Activated T-helper 2 cell treated with anti-CD3 and anti-CD28 coated beads, Interferon-gamma antibody, Interleukin-2, Interleukin-4, amounts not matched to agents 10 μg/mL and 5 μg/mL and 100 μg/mL, durations not matched to agents 14 hours and 24 hours and 36 hours (primary cell): Measurements from ENCODE around the gene EFEMP2. TPM values are rescaled to one million over a fixed set of nuclear protein-coding genes. Genes with fewer than 3 reads are reported as not detected.

ENCODE experiments used
- DNase-seq: peaks from one replicate; pipeline ENCODE4 v3.0.0; 2021; ENCODE audit warnings: low spot score
- H3K27ac Mint-ChIP-seq: one replicate; pipeline ENCODE4 v1.8.0; 2021; ENCODE audit warnings: mixed read lengths
- H3K27me3 Mint-ChIP-seq: one replicate; pipeline ENCODE4 v1.8.0; 2021; ENCODE audit warnings: low read depth, mixed read lengths
- H3K36me3 Mint-ChIP-seq: one replicate; pipeline ENCODE4 v1.8.0; 2021; ENCODE audit warnings: low read depth, mixed read lengths
- H3K4me1 Mint-ChIP-seq: one replicate; pipeline ENCODE4 v1.8.0; 2021; ENCODE audit warnings: low read depth, mixed read lengths
- H3K4me3 Mint-ChIP-seq: one replicate; pipeline ENCODE4 v1.8.0; 2021; ENCODE audit warnings: low read depth, mild to moderate bottlenecking, moderate library complexity, mixed read lengths
- H3K9me3 Mint-ChIP-seq: one replicate; pipeline ENCODE4 v1.8.0; 2021; ENCODE audit warnings: mixed read lengths
- intact Hi-C: fragments of 100-400 bp; cut with micrococcal nuclease; formaldehyde crosslinking; loops from one replicate; pipeline ENCODE4 v1.15.1; 2023
- total RNA-seq: library from RNA; stranded (reverse); gene quantifications from 2 replicates; pipeline ENCODE4 v1.2.3, GENCODE V29; 2022

Gene EFEMP2
- total RNA-seq: 8.8 and 9.2 TPM in 2 replicates

GRCh38 chr11:65872586-65873317, at the start of gene EFEMP2:
Gene EFEMP2, minus strand, starts transcription at chr11:65872800. Its CDS starts 446 bp downstream, at chr11:65872354.
- DNase-seq: no peak
- no peaks in the 10 kb centered on the region for H3K9me3 Mint-ChIP-seq
- intact Hi-C loops: loop anchor here (1.0 kb wide), 1 partner anchor 13 kb away; no protein-coding TSS in a partner anchor
- H3K36me3 Mint-ChIP-seq: peaks cover 7% of the 10 kb centered on the region
- H3K4me3 Mint-ChIP-seq: peak within 1 kb of the TSS; percentile 91
- no peaks in the 10 kb centered on the region for H3K27me3 Mint-ChIP-seq
- H3K27ac Mint-ChIP-seq: peak within 1 kb of the TSS; percentile 79
- H3K4me1 Mint-ChIP-seq: peaks cover 13% of the 10 kb centered on the region

GRCh38 chr11:65921876-65922275, 49.3 kb upstream of the EFEMP2 start:
- Mint-ChIP-seq H3K9me3 (no peaks in the 10 kb centered on the region), H3K36me3 (peaks cover 34% of the 10 kb centered on the region), H3K27ac (no peak overlapping the region), H3K4me3 (no peak overlapping the region), H3K4me1 (peaks cover 11% of the 10 kb centered on the region), H3K27me3 (no peaks in the 10 kb centered on the region)
- intact Hi-C loops: no loop called here
- DNase-seq: no peak

- intact Hi-C loops: no loop called here
- H3K36me3 Mint-ChIP-seq: peaks cover 40% of the 10 kb centered on the region
These were observed 48.5 kb upstream of the EFEMP2 start for GRCh38 chr11:65921033-65921555.

GRCh38 chr11:65920372-65920802, 47.8 kb upstream of the EFEMP2 start:
- H3K27me3 Mint-ChIP-seq: no peaks in the 10 kb centered on the region
- DNase-seq: no peak
- H3K36me3 Mint-ChIP-seq: peaks cover 40% of the 10 kb centered on the region
- intact Hi-C loops: no loop called here
- peak overlapping the region; percentile 88 for H3K4me3 Mint-ChIP-seq
- no peaks in the 10 kb centered on the region for H3K9me3 Mint-ChIP-seq
- H3K4me1 Mint-ChIP-seq: peaks cover 15% of the 10 kb centered on the region
- H3K27ac Mint-ChIP-seq: peak overlapping the region; percentile 85

More at GRCh38 chr11:65921033-65921555, 48.5 kb upstream of the EFEMP2 start:
- Mint-ChIP-seq H3K27me3 (no peaks in the 10 kb centered on the region), H3K4me3 (peak overlapping the region; percentile 88), H3K27ac (no peak overlapping the region), H3K9me3 (no peaks in the 10 kb centered on the region), H3K4me1 (peaks cover 13% of the 10 kb centered on the region)
- DNase-seq: no peak

GRCh38 chr11:65919573-65920371, 47.2 kb upstream of the EFEMP2 start:
- no peaks in the 10 kb centered on the region for H3K9me3 Mint-ChIP-seq
- H3K4me3 Mint-ChIP-seq: peak overlapping the region; percentile 88
- DNase-seq: no peak
- H3K36me3 Mint-ChIP-seq: peaks cover 40% of the 10 kb centered on the region
- peak overlapping the region; percentile 85 for H3K27ac Mint-ChIP-seq
- H3K27me3 Mint-ChIP-seq: no peaks in the 10 kb centered on the region
- intact Hi-C loops: loop anchor here (1.0 to 2.0 kb wide), 4 partner anchors 9 to 60 kb away; partner anchors contain the start of genes FOSL1 and SART1
- peaks cover 19% of the 10 kb centered on the region for H3K4me1 Mint-ChIP-seq

GRCh38 chr11:65919141-65919572, 46.6 kb upstream of the EFEMP2 start, which contains the start of gene DRAP1:
Gene DRAP1, plus strand, starts transcription at chr11:65919426. Its CDS starts 76 bp downstream, at chr11:65919502.
- H3K9me3 Mint-ChIP-seq: no peaks in the 10 kb centered on the region
- peak; percentile 97 for DNase-seq
- no peaks in the 10 kb centered on the region for H3K27me3 Mint-ChIP-seq
- intact Hi-C loops: loop anchor here (1.0 to 2.0 kb wide), 4 partner anchors 9 to 60 kb away; partner anchors contain the start of genes FOSL1 and SART1
- H3K36me3 Mint-ChIP-seq: peaks cover 40% of the 10 kb centered on the region
- H3K4me1 Mint-ChIP-seq: peaks cover 19% of the 10 kb centered on the region
- H3K27ac Mint-ChIP-seq: peak within 1 kb of the TSS; percentile 85
- H3K4me3 Mint-ChIP-seq: peak within 1 kb of the TSS; percentile 88

- DNase-seq: no peak
- H3K27me3 Mint-ChIP-seq: no peaks in the 10 kb centered on the region
- H3K4me3 Mint-ChIP-seq: peak within 1 kb of the TSS; percentile 88
- H3K36me3 Mint-ChIP-seq: peaks cover 39% of the 10 kb centered on the region
- no peaks in the 10 kb centered on the region for H3K9me3 Mint-ChIP-seq
- peaks cover 19% of the 10 kb centered on the region for H3K4me1 Mint-ChIP-seq
- intact Hi-C loops: loop anchor here (1.0 to 2.0 kb wide), 4 partner anchors 10 to 59 kb away; partner anchors contain the start of genes FOSL1 and SART1
- peak within 1 kb of the TSS; percentile 85 for H3K27ac Mint-ChIP-seq
These were observed 45.9 kb upstream of the EFEMP2 start, which contains the start of gene C11orf68 for GRCh38 chr11:65918211-65919140. Gene C11orf68, minus strand, starts transcription at chr11:65919062. Its CDS starts 31 bp downstream, at chr11:65919031.

- intact Hi-C loops: loop anchor here (2.0 kb wide), 1 partner anchor 43 kb away; the partner anchor contains the start of gene SART1
- Mint-ChIP-seq H3K27ac (peak overlapping the region; percentile 75), H3K4me1 (peaks cover 19% of the 10 kb centered on the region), H3K27me3 (no peaks in the 10 kb centered on the region), H3K4me3 (peak overlapping the region; percentile 83), H3K9me3 (no peaks in the 10 kb centered on the region), H3K36me3 (peaks cover 30% of the 10 kb centered on the region)
- no peak for DNase-seq
These were observed 45.0 kb upstream of the EFEMP2 start for GRCh38 chr11:65917434-65918210.

- Mint-ChIP-seq H3K4me3 (peak overlapping the region; percentile 66), H3K9me3 (no peaks in the 10 kb centered on the region), H3K27ac (peak overlapping the region; percentile 42), H3K4me1 (peaks cover 19% of the 10 kb centered on the region), H3K36me3 (peaks cover 25% of the 10 kb centered on the region), H3K27me3 (no peaks in the 10 kb centered on the region)
- intact Hi-C loops: no loop called here
- DNase-seq: no peak
These were observed 44.5 kb upstream of the EFEMP2 start for GRCh38 chr11:65917077-65917433.

GRCh38 chr11:65916391-65916790, 43.8 kb upstream of the EFEMP2 start:
- Mint-ChIP-seq H3K4me3 (peak overlapping the region; percentile 66), H3K36me3 (peaks cover 18% of the 10 kb centered on the region), H3K27ac (no peak overlapping the region), H3K9me3 (no peaks in the 10 kb centered on the region), H3K27me3 (no peaks in the 10 kb centered on the region), H3K4me1 (peaks cover 19% of the 10 kb centered on the region)
- intact Hi-C loops: no loop called here
- DNase-seq: no peak

- Mint-ChIP-seq H3K4me1 (peaks cover 19% of the 10 kb centered on the region), H3K4me3 (no peak overlapping the region), H3K27me3 (no peaks in the 10 kb centered on the region), H3K36me3 (peaks cover 18% of the 10 kb centered on the region), H3K27ac (no peak overlapping the region), H3K9me3 (no peaks in the 10 kb centered on the region)
- DNase-seq: no peak
- intact Hi-C loops: no loop called here
These were observed 43.2 kb upstream of the EFEMP2 start for GRCh38 chr11:65915821-65916251.
